H9 (cell line): ENCODE results near the gene RALGAPA1. TPM values are rescaled to one million over a fixed set of nuclear protein-coding genes. Genes with fewer than 3 reads are reported as not detected.
"Not testable (repeated sequence)": the region's sequence is repeated elsewhere in the genome, so short reads cannot be mapped to it uniquely, and the experiment has no call there.

Experiments
- DNase-seq: peaks from one replicate; pipeline ENCODE4 v3.0.0-alpha.2; 2017
- H2AFZ ChIP-seq: one replicate; pipeline ENCODE4 v1.6.1; 2013; ENCODE audit warnings: mild to moderate bottlenecking, low read length, control low read depth, moderate library complexity
- H2AK5ac ChIP-seq: 2 replicates; pipeline ENCODE4 v1.6.1; 2013; ENCODE audit warnings: low read length, control low read depth, mixed read lengths; ENCODE audit not compliant: insufficient read length
- H2BK120ac ChIP-seq: one replicate; pipeline ENCODE4 v1.6.1; 2013; ENCODE audit warnings: low read depth, mild to moderate bottlenecking, low read length, control low read depth, inconsistent platforms; ENCODE audit not compliant: poor library complexity, severe bottlenecking
- H2BK12ac ChIP-seq: 2 replicates; pipeline ENCODE4 v1.6.1; 2013; ENCODE audit warnings: low read length, control low read depth, mixed read lengths, low read depth; ENCODE audit not compliant: insufficient read length
- H2BK15ac ChIP-seq: 2 replicates; pipeline ENCODE4 v1.6.1; 2013; ENCODE audit warnings: low read depth, low read length, control low read depth
- H2BK20ac ChIP-seq: one replicate; pipeline ENCODE4 v1.6.1; 2013; ENCODE audit warnings: low read depth, mild to moderate bottlenecking, low read length, control low read depth, inconsistent platforms; ENCODE audit not compliant: poor library complexity, severe bottlenecking
- H2BK5ac ChIP-seq: 2 replicates; pipeline ENCODE4 v1.6.1; 2013; ENCODE audit warnings: low read length, control low read depth, mixed read lengths; ENCODE audit not compliant: insufficient read length
- H3K14ac ChIP-seq: 2 replicates; pipeline ENCODE4 v1.6.1; 2013; ENCODE audit warnings: low read length, control low read depth; ENCODE audit not compliant: insufficient read depth
- H3K18ac ChIP-seq: 2 replicates; pipeline ENCODE4 v1.6.1; 2013; ENCODE audit warnings: low read depth, mild to moderate bottlenecking, mixed read lengths, low read length, control low read depth; ENCODE audit not compliant: insufficient read length
- H3K23ac ChIP-seq: 2 replicates; pipeline ENCODE4 v1.6.1; 2013; ENCODE audit warnings: low read length, control low read depth, mixed read lengths, low read depth; ENCODE audit not compliant: insufficient read length
- H3K23me2 ChIP-seq: 2 replicates; pipeline ENCODE4 v1.6.1; 2013; ENCODE audit warnings: low read depth, mild to moderate bottlenecking, mixed read lengths, low read length, control low read depth; ENCODE audit not compliant: insufficient read length, poor library complexity, severe bottlenecking
- H3K27ac ChIP-seq: 2 replicates; pipeline ENCODE4 v1.5.1; 2013; ENCODE audit warnings: low read length, control low read depth, mixed read lengths, low read depth; ENCODE audit not compliant: insufficient read length
- H3K27me3 ChIP-seq: 2 replicates; pipeline ENCODE4 v1.6.1; 2013; ENCODE audit warnings: low read length, control low read depth, inconsistent platforms; ENCODE audit not compliant: insufficient read depth
- H3K4ac ChIP-seq: 2 replicates; pipeline ENCODE4 v1.6.1; 2013; ENCODE audit warnings: low read depth, mild to moderate bottlenecking, control low read depth, inconsistent platforms, low read length, moderate library complexity
- H3K4me1 ChIP-seq: 2 replicates; pipeline ENCODE4 v1.6.1; 2013; ENCODE audit warnings: low read length, control low read depth, inconsistent platforms; ENCODE audit not compliant: insufficient read depth
- H3K4me2 ChIP-seq: 2 replicates; pipeline ENCODE4 v1.6.1; 2013; ENCODE audit warnings: low read length, control low read depth, mixed read lengths; ENCODE audit not compliant: insufficient read length, insufficient read depth
- H3K56ac ChIP-seq: 2 replicates; pipeline ENCODE4 v1.6.1; 2013; ENCODE audit warnings: low read depth, mild to moderate bottlenecking, mixed read lengths, low read length, control low read depth; ENCODE audit not compliant: insufficient read length
- H3K79me1 ChIP-seq: 2 replicates; pipeline ENCODE4 v1.6.1; 2013; ENCODE audit warnings: low read depth, mild to moderate bottlenecking, moderate library complexity, low read length, control low read depth, inconsistent platforms; ENCODE audit not compliant: insufficient read depth, poor library complexity, severe bottlenecking
- H3K79me2 ChIP-seq: 2 replicates; pipeline ENCODE4 v1.6.1; 2013; ENCODE audit warnings: low read length, control low read depth, inconsistent platforms; ENCODE audit not compliant: insufficient read depth
- H3K9ac ChIP-seq: 2 replicates; pipeline ENCODE4 v1.6.1; 2013; ENCODE audit warnings: low read length, control low read depth, mixed read lengths; ENCODE audit not compliant: insufficient read length; ENCODE audit errors: extremely low read depth
- H3K9me3 ChIP-seq: one replicate; pipeline ENCODE4 v1.6.1; 2013; ENCODE audit warnings: low read depth, low read length, inconsistent platforms; ENCODE audit not compliant: control insufficient read depth
- H3T11ph ChIP-seq: one replicate; pipeline ENCODE4 v1.6.1; 2013; ENCODE audit warnings: mild to moderate bottlenecking, low read length, control low read depth, inconsistent platforms
- H4K20me1 ChIP-seq: one replicate; pipeline ENCODE4 v1.6.1; 2013; ENCODE audit not compliant: control insufficient read depth, insufficient read length, insufficient read depth
- H4K5ac ChIP-seq: 2 replicates; pipeline ENCODE4 v1.6.1; 2013; ENCODE audit warnings: low read depth, mild to moderate bottlenecking, mixed read lengths, low read length, control low read depth; ENCODE audit not compliant: insufficient read length
- H4K8ac ChIP-seq: replicated peaks from 2 replicates; pipeline ENCODE4 v1.6.1; 2013; ENCODE audit warnings: low read length, control low read depth, mixed read lengths, low read depth; ENCODE audit not compliant: insufficient read length
- H4K91ac ChIP-seq: 2 replicates; pipeline ENCODE4 v1.6.1; 2013; ENCODE audit warnings: low read depth, mild to moderate bottlenecking, moderate library complexity, mixed read lengths, low read length, control low read depth; ENCODE audit not compliant: insufficient read length
- H3K27ac Mint-ChIP-seq, 3 experiments: 2 replicates in 2 of 3; 3 replicates in 1 of 3; pipeline ENCODE4 v1.8.0; 2020 to 2021; ENCODE audit warnings: mixed read lengths in 3 of 3, mild to moderate bottlenecking in 1 of 3, moderate library complexity in 1 of 3
- H3K27me3 Mint-ChIP-seq: 2 replicates; pipeline ENCODE4 v1.8.0; 2021; ENCODE audit warnings: low read depth, mild to moderate bottlenecking, moderate library complexity, mixed read lengths
- H3K36me3 Mint-ChIP-seq, 3 experiments: 2 replicates in 2 of 3; 3 replicates in 1 of 3; pipeline ENCODE4 v1.8.0; 2020 to 2021; ENCODE audit warnings: low read depth in 3 of 3, mixed read lengths in 3 of 3; ENCODE audit not compliant: insufficient read depth in 1 of 3
- H3K4me1 Mint-ChIP-seq, 2 experiments: 2 replicates each; pipeline ENCODE4 v1.8.0; 2020; ENCODE audit warnings: mixed read lengths in 2 of 2
- H3K4me3 Mint-ChIP-seq, 2 experiments: 2 replicates in 1 of 2; 3 replicates in 1 of 2; pipeline ENCODE4 v1.8.0; 2020 to 2021; ENCODE audit warnings: mild to moderate bottlenecking in 2 of 2, mixed read lengths in 2 of 2, moderate library complexity in 1 of 2
- H3K9me3 Mint-ChIP-seq, 2 experiments: 2 replicates in 1 of 2; 3 replicates in 1 of 2; pipeline ENCODE4 v1.8.0; 2020; ENCODE audit warnings: mild to moderate bottlenecking in 2 of 2, mixed read lengths in 2 of 2, moderate library complexity in 1 of 2
- WGBS: extraction: QIAGEN DNeasy Blood & Tissue Kit; methylation state at CpG from one replicate; pipeline ENCODE4 v1.1.7; 2013; ENCODE audit warnings: missing lambda C conversion rate, low lambda C conversion rate, mixed read lengths; ENCODE audit not compliant: insufficient read length; ENCODE audit errors: extremely low coverage; 5-methylcytosine and 5-hydroxymethylcytosine counted together
- total RNA-seq: library from RNA; stranded (reverse); gene quantifications from 2 replicates; pipeline ENCODE4 v1.2.1, GENCODE V29; 2021

Gene RALGAPA1
- total RNA-seq, 1 experiment from 2014 or later: 29.8 TPM

- H3K4me1 Mint-ChIP-seq, H4K8ac ChIP-seq, H3K18ac ChIP-seq, H3K27ac Mint-ChIP-seq, H3T11ph ChIP-seq, H3K4me3 Mint-ChIP-seq, H4K20me1 ChIP-seq, H3K27ac ChIP-seq, H2BK5ac ChIP-seq, H2AFZ ChIP-seq, H3K27me3 Mint-ChIP-seq, H3K23me2 ChIP-seq, H2BK120ac ChIP-seq, H3K23ac ChIP-seq, H3K9ac ChIP-seq, H3K4ac ChIP-seq, H3K27me3 ChIP-seq, H4K5ac ChIP-seq, DNase-seq, H2AK5ac ChIP-seq, H2BK20ac ChIP-seq, H3K9me3 ChIP-seq, H3K4me1 ChIP-seq, H3K79me1 ChIP-seq, H4K91ac ChIP-seq, H3K56ac ChIP-seq, H3K4me2 ChIP-seq, H3K14ac ChIP-seq, H3K79me2 ChIP-seq, H2BK15ac ChIP-seq, H2BK12ac ChIP-seq: not testable (repeated sequence)
- peaks cover 62 to 84% (median 83%) of the 10 kb centered on the region in 3 experiments for H3K36me3 Mint-ChIP-seq
- H3K9me3 Mint-ChIP-seq: peaks cover 33 to 35% of the 10 kb centered on the region in 2 experiments
- no CpG with 5 or more reads among the region's 2 CpGs for WGBS
Measured at GRCh38 chr14:35841704-35842103, 32.6 kb upstream of the RALGAPA1 start.
